ENCODE data around the gene ARHGAP27. TPM values are rescaled to one million over a fixed set of nuclear protein-coding genes. Genes with fewer than 3 reads are reported as not detected.

The ARHGAP27 gene
- total RNA-seq, 1 experiment from 2014 or later = 12.9 TPM

DNA sequence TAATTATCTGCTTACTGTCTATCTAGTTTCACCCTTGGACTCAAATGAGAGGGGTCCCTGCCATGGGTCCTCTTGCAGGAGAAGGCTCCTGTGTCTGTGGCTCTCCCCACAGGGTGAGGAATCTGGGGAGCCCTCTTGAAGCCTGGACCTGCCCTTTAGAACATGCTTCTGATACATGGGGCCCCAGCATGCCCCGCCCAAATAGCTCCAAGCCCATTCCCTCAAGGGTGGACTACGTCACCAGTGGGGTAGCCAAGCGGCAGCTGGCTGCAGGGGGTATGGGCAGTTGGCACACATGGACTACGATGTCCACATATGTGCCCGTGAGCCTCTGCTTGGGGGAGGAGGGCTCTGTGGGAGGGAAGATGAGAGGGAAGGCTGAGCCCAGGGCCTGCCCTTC, 39.3 kb downstream of the ARHGAP27 start:
- ChIA-PET POLR2A (interaction anchor here (1.5 kb wide), 1 partner anchor 32 kb away, joined by 4 read pairs; no protein-coding TSS in a partner anchor), CTCF (interaction anchor here (1.2 to 9.5 kb wide), 8 partner anchors 8 to 147 kb away, joined by 3 to 133 read pairs (median 8); partner anchors contain the start of gene MAP3K14)
- TF ChIP-seq GRHL2 (CRISPR knock-in tag; IDR thresholded peaks at IDR 0.05; ENCODE audit: insufficient replicate concordance, severe bottlenecking) (no peak), KAT7 (CRISPR knock-in tag; IDR thresholded peaks at IDR 0.05; ENCODE audit: borderline replicate concordance) (no peak), ATF1 (CRISPR knock-in tag; IDR thresholded peaks at IDR 0.05) (no peak), TP53 (CRISPR knock-in tag; IDR thresholded peaks at IDR 0.05) (no peak), ZBTB21 (CRISPR knock-in tag; IDR thresholded peaks at IDR 0.05; ENCODE audit: borderline replicate concordance) (no peak), JAZF1 (CRISPR knock-in tag; IDR thresholded peaks at IDR 0.05) (no peak), SMAD4 (CRISPR knock-in tag; IDR thresholded peaks at IDR 0.05) (no peak), SMAD3 (CRISPR knock-in tag; IDR thresholded peaks at IDR 0.05; ENCODE audit: borderline replicate concordance) (no peak)
- TF ChIP-seq, protein P1, sequence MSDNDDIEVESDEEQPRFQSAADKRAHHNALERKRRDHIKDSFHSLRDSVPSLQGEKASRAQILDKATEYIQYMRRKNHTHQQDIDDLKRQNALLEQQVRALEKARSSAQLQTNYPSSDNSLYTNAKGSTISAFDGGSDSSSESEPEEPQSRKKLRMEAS (CRISPR knock-in tag; IDR thresholded peaks at IDR 0.05) = no peak
- TF ChIP-seq, protein P2, sequence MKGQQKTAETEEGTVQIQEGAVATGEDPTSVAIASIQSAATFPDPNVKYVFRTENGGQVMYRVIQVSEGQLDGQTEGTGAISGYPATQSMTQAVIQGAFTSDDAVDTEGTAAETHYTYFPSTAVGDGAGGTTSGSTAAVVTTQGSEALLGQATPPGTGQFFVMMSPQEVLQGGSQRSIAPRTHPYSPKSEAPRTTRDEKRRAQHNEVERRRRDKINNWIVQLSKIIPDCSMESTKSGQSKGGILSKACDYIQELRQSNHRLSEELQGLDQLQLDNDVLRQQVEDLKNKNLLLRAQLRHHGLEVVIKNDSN (CRISPR knock-in tag; IDR thresholded peaks at IDR 0.05) = no peak
- TF ChIP-seq, protein P3, sequence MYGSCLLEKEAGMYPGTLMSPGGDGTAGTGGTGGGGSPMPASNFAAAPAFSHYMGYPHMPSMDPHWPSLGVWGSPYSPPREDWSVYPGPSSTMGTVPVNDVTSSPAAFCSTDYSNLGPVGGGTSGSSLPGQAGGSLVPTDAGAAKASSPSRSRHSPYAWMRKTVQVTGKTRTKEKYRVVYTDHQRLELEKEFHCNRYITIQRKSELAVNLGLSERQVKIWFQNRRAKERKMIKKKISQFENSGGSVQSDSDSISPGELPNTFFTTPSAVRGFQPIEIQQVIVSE (CRISPR knock-in tag; IDR thresholded peaks at IDR 0.05; ENCODE audit: borderline replicate concordance) = no peak
- TF ChIP-seq, protein P4, sequence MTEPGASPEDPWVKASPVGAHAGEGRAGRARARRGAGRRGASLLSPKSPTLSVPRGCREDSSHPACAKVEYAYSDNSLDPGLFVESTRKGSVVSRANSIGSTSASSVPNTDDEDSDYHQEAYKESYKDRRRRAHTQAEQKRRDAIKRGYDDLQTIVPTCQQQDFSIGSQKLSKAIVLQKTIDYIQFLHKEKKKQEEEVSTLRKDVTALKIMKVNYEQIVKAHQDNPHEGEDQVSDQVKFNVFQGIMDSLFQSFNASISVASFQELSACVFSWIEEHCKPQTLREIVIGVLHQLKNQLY (CRISPR knock-in tag; IDR thresholded peaks at IDR 0.05) = no peak
- H3K4me3 Mint-ChIP-seq = no peak overlapping the region
- H3K9me3 Mint-ChIP-seq = no peaks in the 10 kb centered on the region
- peaks cover 6% of the 10 kb centered on the region for H3K36me3 Mint-ChIP-seq
- DNase-seq (ENCODE audit: low spot score) (no peak), ATAC-seq (no peak)
- H3K4me1 Mint-ChIP-seq = peaks cover 23% of the 10 kb centered on the region
- peaks cover 6% of the 10 kb centered on the region for H3K27me3 Mint-ChIP-seq (ENCODE audit: low read depth)
- no peak overlapping the region for H3K27ac Mint-ChIP-seq

DNA sequence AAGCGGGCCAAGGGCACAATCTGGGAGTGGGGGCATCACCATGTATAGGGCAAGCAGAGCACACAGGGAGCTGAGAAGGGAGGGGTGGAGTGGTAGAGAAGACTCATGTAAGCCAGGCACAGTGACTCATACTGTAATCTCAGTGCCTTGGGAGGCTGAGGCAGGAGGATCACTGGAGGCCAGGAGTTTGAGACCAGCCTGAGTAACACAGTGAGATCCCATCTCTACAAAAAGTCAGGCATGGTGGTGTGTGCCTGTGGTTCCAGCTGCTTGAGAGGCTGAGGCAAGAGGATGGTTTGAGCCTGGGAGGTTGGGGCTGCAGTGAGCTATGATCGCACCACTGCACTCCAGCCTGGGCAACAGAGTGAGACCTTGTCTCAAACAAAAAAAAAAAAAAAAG, 40.8 kb downstream of the ARHGAP27 start:
- no peak for ATAC-seq
- H3K4me1 Mint-ChIP-seq = peaks cover 20% of the 10 kb centered on the region
- H3K9me3 Mint-ChIP-seq = no peaks in the 10 kb centered on the region
- H3K4me3 Mint-ChIP-seq = no peak overlapping the region
- POLR2A ChIA-PET = no interaction called here
- CTCF ChIA-PET = interaction anchor here (0.5 to 9.5 kb wide), 8 partner anchors 13 to 285 kb away, joined by 3 to 133 read pairs (median 6); partner anchors contain the start of gene MAP3K14
- peaks cover 10% of the 10 kb centered on the region for H3K27me3 Mint-ChIP-seq (ENCODE audit: low read depth)
- no peak overlapping the region for H3K27ac Mint-ChIP-seq
- peaks cover 2% of the 10 kb centered on the region for H3K36me3 Mint-ChIP-seq
- DNase-seq (ENCODE audit: low spot score) = no peak
- TF ChIP-seq ESRRA (CRISPR knock-in tag; IDR thresholded peaks at IDR 0.05; ENCODE audit: borderline replicate concordance) = no peak
- TF ChIP-seq PRRX2 (CRISPR knock-in tag; IDR thresholded peaks at IDR 0.05) = no peak
- TF ChIP-seq TEAD4 (CRISPR knock-in tag; IDR thresholded peaks at IDR 0.05) = no peak
- no peak for TF ChIP-seq ETV6 (CRISPR knock-in tag; IDR thresholded peaks at IDR 0.05)
- TF ChIP-seq NFE2L1 (CRISPR knock-in tag; IDR thresholded peaks at IDR 0.05) = no peak
- TF ChIP-seq CBFB (CRISPR knock-in tag; IDR thresholded peaks at IDR 0.05; ENCODE audit: low read depth) = no peak
- TF ChIP-seq ZNF671 (CRISPR knock-in tag; IDR thresholded peaks at IDR 0.05) = no peak
- TF ChIP-seq, protein P5, sequence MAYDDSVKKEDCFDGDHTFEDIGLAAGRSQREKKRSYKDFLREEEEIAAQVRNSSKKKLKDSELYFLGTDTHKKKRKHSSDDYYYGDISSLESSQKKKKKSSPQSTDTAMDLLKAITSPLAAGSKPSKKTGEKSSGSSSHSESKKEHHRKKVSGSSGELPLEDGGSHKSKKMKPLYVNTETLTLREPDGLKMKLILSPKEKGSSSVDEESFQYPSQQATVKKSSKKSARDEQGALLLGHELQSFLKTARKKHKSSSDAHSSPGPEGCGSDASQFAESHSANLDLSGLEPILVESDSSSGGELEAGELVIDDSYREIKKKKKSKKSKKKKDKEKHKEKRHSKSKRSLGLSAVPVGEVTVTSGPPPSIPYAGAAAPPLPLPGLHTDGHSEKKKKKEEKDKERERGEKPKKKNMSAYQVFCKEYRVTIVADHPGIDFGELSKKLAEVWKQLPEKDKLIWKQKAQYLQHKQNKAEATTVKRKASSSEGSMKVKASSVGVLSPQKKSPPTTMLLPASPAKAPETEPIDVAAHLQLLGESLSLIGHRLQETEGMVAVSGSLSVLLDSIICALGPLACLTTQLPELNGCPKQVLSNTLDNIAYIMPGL (CRISPR knock-in tag; IDR thresholded peaks at IDR 0.05) = no peak
- TF ChIP-seq, protein P6, sequence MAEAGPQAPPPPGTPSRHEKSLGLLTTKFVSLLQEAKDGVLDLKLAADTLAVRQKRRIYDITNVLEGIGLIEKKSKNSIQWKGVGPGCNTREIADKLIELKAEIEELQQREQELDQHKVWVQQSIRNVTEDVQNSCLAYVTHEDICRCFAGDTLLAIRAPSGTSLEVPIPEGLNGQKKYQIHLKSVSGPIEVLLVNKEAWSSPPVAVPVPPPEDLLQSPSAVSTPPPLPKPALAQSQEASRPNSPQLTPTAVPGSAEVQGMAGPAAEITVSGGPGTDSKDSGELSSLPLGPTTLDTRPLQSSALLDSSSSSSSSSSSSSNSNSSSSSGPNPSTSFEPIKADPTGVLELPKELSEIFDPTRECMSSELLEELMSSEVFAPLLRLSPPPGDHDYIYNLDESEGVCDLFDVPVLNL (CRISPR knock-in tag; IDR thresholded peaks at IDR 0.05; ENCODE audit: borderline replicate concordance, low read depth) = no peak
- TF ChIP-seq, protein P7, sequence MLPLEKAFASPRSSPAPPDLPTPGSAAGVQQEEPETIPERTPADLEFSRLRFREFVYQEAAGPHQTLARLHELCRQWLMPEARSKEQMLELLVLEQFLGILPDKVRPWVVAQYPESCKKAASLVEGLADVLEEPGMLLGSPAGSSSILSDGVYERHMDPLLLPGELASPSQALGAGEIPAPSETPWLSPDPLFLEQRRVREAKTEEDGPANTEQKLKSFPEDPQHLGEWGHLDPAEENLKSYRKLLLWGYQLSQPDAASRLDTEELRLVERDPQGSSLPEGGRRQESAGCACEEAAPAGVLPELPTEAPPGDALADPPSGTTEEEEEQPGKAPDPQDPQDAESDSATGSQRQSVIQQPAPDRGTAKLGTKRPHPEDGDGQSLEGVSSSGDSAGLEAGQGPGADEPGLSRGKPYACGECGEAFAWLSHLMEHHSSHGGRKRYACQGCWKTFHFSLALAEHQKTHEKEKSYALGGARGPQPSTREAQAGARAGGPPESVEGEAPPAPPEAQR (CRISPR knock-in tag; IDR thresholded peaks at IDR 0.05) = no peak
- TF ChIP-seq ZNF263 (CRISPR knock-in tag; IDR thresholded peaks at IDR 0.05; ENCODE audit: low read depth) = no peak

All from WTC11 (cell line).